ENCODE measurements around the gene ATP1B4. TPM values are rescaled to one million over a fixed set of nuclear protein-coding genes. Genes with fewer than 3 reads are reported as not detected.
A peak's percentile ranks its signal among the peaks of the same experiment; 100 is the strongest.
"Not testable (repeated sequence)": the region's sequence is repeated elsewhere in the genome, so short reads cannot be mapped to it uniquely, and the experiment has no call there.

Gene ATP1B4
- total and polyA plus RNA-seq, 2 donors, result 0.05 TPM

GRCh38 chrX:120335289-120335688, 26.6 kb upstream of the ATP1B4 start:
- Histone ChIP-seq H3K27me3 (ENCODE audit: control insufficient read depth in 2 of 2, insufficient read depth in 1 of 2, low read length in 1 of 2) (no peaks in the 10 kb centered on the region), H3K4me1 (ENCODE audit: control insufficient read depth in 2 of 2, insufficient read depth in 2 of 2, low read length in 2 of 2) (no peaks in the 10 kb centered on the region), H3K27ac (ENCODE audit: low read depth in 1 of 2, low read length in 1 of 2) (no peak overlapping the region), H3K4me3 (ENCODE audit: low read length in 2 of 2) (no peak overlapping the region), H3K36me3 (ENCODE audit: control insufficient read depth in 2 of 2, insufficient read depth in 2 of 2, low read length in 1 of 2) (no peaks in the 10 kb centered on the region), H3K9me3 (ENCODE audit: control insufficient read depth in 2 of 2, insufficient read depth in 1 of 2, low read length in 1 of 2) (no peaks in the 10 kb centered on the region)
- DNase-seq (ENCODE audit: low read depth in 6 of 9, low spot score in 9 of 9), result no peak
- 91% methylated on average over 2 of the region's 2 CpGs for WGBS

DNA sequence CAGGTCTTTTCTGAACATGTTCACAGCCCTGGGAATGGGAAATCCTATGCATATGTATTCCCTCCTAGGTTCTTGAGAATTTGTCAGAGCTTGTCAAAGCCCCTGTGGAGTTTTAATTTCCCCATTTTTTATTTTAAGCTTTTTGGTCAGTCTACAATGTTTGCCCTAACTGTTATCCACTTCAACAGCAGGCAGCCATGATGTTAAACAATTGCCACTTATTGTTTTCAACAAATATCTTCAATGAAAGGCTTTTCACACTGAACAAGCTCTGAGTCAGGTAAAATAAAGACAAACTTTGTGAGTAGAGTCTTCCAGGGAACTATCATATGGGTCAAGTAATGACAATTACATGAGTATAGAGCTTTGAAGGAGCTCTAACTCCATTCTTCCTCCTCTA, 25.0 kb upstream of the ATP1B4 start:
- Histone ChIP-seq H3K4me1 (ENCODE audit: control insufficient read depth in 2 of 2, insufficient read depth in 2 of 2, low read length in 2 of 2) (no peaks in the 10 kb centered on the region), H3K4me3 (ENCODE audit: low read length in 2 of 2) (no peak overlapping the region), H3K9me3 (ENCODE audit: control insufficient read depth in 2 of 2, insufficient read depth in 1 of 2, low read length in 1 of 2) (no peaks in the 10 kb centered on the region), H3K36me3 (ENCODE audit: control insufficient read depth in 2 of 2, insufficient read depth in 2 of 2, low read length in 1 of 2) (no peaks in the 10 kb centered on the region), H3K27me3 (ENCODE audit: control insufficient read depth in 2 of 2, insufficient read depth in 1 of 2, low read length in 1 of 2) (no peaks in the 10 kb centered on the region), H3K27ac (ENCODE audit: low read depth in 1 of 2, low read length in 1 of 2) (no peak overlapping the region)
- DNase-seq (ENCODE audit: low read depth in 6 of 9, low spot score in 9 of 9), result no peak

DNA sequence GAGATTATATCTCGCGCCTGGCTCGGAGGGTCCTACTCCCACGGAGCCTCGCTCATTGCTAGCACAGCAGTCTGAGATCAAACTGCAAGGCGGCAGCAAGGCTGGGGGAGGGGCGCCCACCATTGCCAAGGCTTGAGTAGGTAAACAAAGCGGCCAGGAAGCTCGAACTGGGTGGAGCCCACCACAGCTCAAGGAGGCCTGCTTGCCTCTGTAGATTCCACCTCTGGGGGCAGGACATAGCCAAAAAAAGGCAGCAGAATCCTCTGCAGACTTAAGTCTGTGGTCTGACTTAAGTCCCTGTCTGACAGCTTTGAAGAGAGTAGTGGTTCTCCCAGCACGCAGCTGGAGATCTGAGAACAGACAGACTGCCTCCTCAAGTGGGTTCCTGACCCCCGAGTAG, 17.3 kb upstream of the ATP1B4 start:
- H3K4me3 ChIP-seq (ENCODE audit: low read length in 2 of 2); H3K4me1 ChIP-seq (ENCODE audit: control insufficient read depth in 2 of 2, insufficient read depth in 2 of 2, low read length in 2 of 2); H3K36me3 ChIP-seq (ENCODE audit: control insufficient read depth in 2 of 2, insufficient read depth in 2 of 2, low read length in 1 of 2); H3K27me3 ChIP-seq (ENCODE audit: control insufficient read depth in 2 of 2, insufficient read depth in 1 of 2, low read length in 1 of 2); H3K9me3 ChIP-seq (ENCODE audit: control insufficient read depth in 2 of 2, insufficient read depth in 1 of 2, low read length in 1 of 2); DNase-seq (ENCODE audit: low read depth in 6 of 9, low spot score in 9 of 9); H3K27ac ChIP-seq (ENCODE audit: low read depth in 1 of 2, low read length in 1 of 2): not testable (repeated sequence)
- WGBS, result 88% methylated on average over 11 of the region's 11 CpGs

DNA sequence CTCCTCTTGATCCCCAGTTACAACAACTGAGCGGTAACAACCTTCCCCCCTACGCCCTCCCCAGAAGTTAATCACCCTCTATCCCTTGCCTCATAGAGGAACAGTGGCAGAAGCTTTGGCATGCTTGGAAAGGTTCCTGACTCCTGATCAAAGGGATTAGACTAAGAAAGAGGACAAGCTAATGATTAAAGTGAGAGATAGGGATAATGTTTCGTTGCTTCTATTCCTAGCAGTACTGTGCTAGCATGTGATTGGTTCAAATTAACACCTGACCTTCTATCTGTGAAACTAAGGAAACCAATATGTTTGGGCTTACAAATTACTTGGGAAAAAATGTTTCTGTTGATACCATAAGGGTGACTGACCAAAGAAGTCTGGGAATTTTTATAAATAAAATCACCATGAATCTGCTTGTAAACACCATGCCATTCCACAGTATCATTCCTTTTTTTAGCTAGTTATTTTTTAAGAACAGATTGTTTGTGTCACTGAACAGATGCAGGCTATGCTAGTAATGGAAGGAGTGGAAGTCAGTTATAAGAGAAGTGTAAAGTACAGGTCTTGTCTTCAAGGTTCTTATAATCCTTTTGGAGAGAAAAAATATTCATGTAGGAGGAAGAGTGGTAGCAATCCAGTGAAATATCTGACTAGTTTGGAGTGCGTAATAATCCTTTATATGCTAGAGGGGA, 11.3 kb upstream of the ATP1B4 start:
- DNase-seq (ENCODE audit: low read depth in 6 of 9, low spot score in 9 of 9), result no peak
- no peaks in the 10 kb centered on the region for H3K4me1 ChIP-seq (ENCODE audit: control insufficient read depth in 2 of 2, insufficient read depth in 2 of 2, low read length in 2 of 2)
- H3K4me3 ChIP-seq (ENCODE audit: low read length in 2 of 2), result no peak overlapping the region
- WGBS, result 97% methylated on average over 4 of the region's 4 CpGs
- H3K27ac ChIP-seq (ENCODE audit: low read depth in 1 of 2, low read length in 1 of 2), result no peak overlapping the region
- no peaks in the 10 kb centered on the region for H3K27me3 ChIP-seq (ENCODE audit: control insufficient read depth in 2 of 2, insufficient read depth in 1 of 2, low read length in 1 of 2)
- H3K36me3 ChIP-seq (ENCODE audit: control insufficient read depth in 2 of 2, insufficient read depth in 2 of 2, low read length in 1 of 2), result no peaks in the 10 kb centered on the region
- no peaks in the 10 kb centered on the region for H3K9me3 ChIP-seq (ENCODE audit: control insufficient read depth in 2 of 2, insufficient read depth in 1 of 2, low read length in 1 of 2)

DNA sequence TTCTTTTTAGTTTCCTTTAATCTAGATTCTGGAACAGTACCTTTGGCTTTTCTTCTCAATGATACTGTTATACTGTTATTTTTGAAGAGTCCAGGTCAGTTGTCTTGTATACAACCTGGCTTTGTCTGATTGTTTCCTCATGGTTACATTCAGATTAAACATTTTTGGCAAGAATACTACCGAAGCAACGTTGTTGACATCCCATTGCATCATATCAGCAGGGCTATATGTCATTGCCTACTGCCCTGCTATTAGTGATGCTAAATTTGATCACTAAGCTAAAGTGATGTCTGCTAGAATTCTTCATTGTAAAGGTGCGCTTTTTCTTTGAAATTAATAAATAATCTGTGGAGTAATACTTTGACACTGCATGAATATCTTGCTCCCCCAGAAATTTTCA, 5.8 kb upstream of the ATP1B4 start:
- no peaks in the 10 kb centered on the region for H3K9me3 ChIP-seq (ENCODE audit: control insufficient read depth in 2 of 2, insufficient read depth in 1 of 2, low read length in 1 of 2)
- no peaks in the 10 kb centered on the region for H3K36me3 ChIP-seq (ENCODE audit: control insufficient read depth in 2 of 2, insufficient read depth in 2 of 2, low read length in 1 of 2)
- 94% methylated on average over 3 of the region's 3 CpGs for WGBS
- no peak overlapping the region for H3K4me3 ChIP-seq (ENCODE audit: low read length in 2 of 2)
- no peak overlapping the region for H3K27ac ChIP-seq (ENCODE audit: low read depth in 1 of 2, low read length in 1 of 2)
- H3K27me3 ChIP-seq (ENCODE audit: control insufficient read depth in 2 of 2, insufficient read depth in 1 of 2, low read length in 1 of 2), result no peaks in the 10 kb centered on the region
- no peak for DNase-seq (ENCODE audit: low read depth in 6 of 9, low spot score in 9 of 9)
- H3K4me1 ChIP-seq (ENCODE audit: control insufficient read depth in 2 of 2, insufficient read depth in 2 of 2, low read length in 2 of 2), result no peaks in the 10 kb centered on the region

DNA sequence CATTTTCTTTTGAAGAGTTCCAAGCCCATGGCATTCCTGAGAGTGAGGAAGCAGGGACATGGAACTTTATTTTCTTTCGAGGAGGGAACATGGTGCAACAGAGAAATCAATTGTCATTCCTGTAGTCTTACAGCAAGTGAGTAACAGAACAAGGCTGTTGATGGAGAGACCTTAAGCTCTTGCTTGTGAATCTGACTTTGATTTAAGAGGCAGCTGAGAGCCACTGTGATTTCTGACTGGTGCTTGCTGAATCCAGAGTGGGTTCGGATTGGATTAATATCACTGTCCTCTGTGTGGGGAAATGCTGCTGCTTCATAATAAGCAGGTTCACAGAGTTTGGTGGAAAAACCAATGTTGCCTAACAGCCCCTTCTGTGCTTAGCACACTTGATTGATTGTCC, 4.7 kb upstream of the ATP1B4 start:
- Histone ChIP-seq H3K4me3 (ENCODE audit: low read length in 2 of 2) (no peak overlapping the region), H3K36me3 (ENCODE audit: control insufficient read depth in 2 of 2, insufficient read depth in 2 of 2, low read length in 1 of 2) (no peaks in the 10 kb centered on the region), H3K9me3 (ENCODE audit: control insufficient read depth in 2 of 2, insufficient read depth in 1 of 2, low read length in 1 of 2) (no peaks in the 10 kb centered on the region), H3K27me3 (ENCODE audit: control insufficient read depth in 2 of 2, insufficient read depth in 1 of 2, low read length in 1 of 2) (no peaks in the 10 kb centered on the region), H3K4me1 (ENCODE audit: control insufficient read depth in 2 of 2, insufficient read depth in 2 of 2, low read length in 2 of 2) (no peaks in the 10 kb centered on the region), H3K27ac (ENCODE audit: low read depth in 1 of 2, low read length in 1 of 2) (no peak overlapping the region)
- WGBS, result 94% methylated on average over 2 of the region's 2 CpGs
- no peak for DNase-seq (ENCODE audit: low read depth in 6 of 9, low spot score in 9 of 9)

DNA sequence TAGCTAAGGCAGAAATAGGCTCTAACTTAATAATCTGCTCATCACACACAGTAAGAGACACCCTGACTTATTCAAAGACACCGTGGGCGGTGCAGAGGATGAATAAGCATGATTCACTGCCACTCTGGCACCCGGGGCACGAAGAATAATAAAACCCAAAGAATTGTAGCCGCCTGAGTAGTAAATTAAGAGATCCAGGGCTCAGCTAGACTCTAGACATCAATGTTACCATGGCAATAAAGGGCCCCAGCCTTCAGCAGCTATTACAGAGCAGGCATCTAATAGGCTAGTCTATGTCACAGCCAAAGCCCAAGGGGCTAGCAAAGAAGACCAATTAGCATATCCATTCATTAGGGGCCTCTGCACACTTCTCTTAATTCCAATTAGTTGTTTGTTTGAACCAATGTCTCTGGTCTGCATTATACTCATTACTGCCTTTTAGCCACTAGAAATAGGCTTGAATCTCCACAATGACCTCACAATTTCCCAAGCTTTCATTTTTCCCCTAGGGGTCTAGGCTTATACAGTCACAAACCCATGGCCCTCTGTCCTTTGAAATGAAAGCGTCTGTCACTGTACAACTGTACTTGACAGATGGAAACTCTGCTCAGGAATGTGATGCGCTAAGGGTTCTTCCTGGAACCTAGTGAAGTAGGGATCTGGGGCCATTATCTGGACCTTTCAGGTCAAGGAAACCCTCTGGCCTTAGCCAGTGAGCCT, 3.0 kb upstream of the ATP1B4 start:
- H3K9me3 ChIP-seq (ENCODE audit: control insufficient read depth in 2 of 2, insufficient read depth in 1 of 2, low read length in 1 of 2), result no peaks in the 10 kb centered on the region

DNA sequence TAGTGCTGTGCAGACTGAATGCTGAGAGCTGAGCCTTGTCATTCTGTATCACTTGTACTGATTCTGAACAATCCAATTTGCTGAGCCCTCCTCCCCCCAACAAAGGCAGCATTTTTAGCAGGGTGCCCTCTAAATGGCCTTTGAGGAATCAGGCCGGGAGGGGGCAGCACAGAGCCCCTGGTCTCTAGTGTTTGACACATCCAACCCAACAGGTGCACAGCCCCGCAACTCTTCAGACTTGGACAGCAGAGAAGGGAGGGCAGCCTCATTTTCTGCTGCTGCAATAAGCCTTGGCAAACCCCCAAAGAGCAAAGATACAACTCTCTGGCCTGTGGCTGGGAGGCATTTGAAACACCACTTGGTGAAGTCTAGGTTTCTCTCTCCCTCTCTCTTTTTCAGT, 3.4 kb downstream of the ATP1B4 start:
- Histone ChIP-seq H3K4me3 (ENCODE audit: low read length in 2 of 2) (no peak overlapping the region), H3K27me3 (ENCODE audit: control insufficient read depth in 2 of 2, insufficient read depth in 1 of 2, low read length in 1 of 2) (no peaks in the 10 kb centered on the region), H3K4me1 (ENCODE audit: control insufficient read depth in 2 of 2, insufficient read depth in 2 of 2, low read length in 2 of 2) (no peaks in the 10 kb centered on the region), H3K36me3 (ENCODE audit: control insufficient read depth in 2 of 2, insufficient read depth in 2 of 2, low read length in 1 of 2) (no peaks in the 10 kb centered on the region), H3K9me3 (ENCODE audit: control insufficient read depth in 2 of 2, insufficient read depth in 1 of 2, low read length in 1 of 2) (no peaks in the 10 kb centered on the region), H3K27ac (ENCODE audit: low read depth in 1 of 2, low read length in 1 of 2) (no peak overlapping the region)
- peak in 8 of 9 donors; percentile 4 to 74 (median 34) for DNase-seq (ENCODE audit: low read depth in 6 of 9, low spot score in 9 of 9)
- 47% methylated on average over 2 of the region's 2 CpGs for WGBS

More for the DNA sequence above, 3.0 kb upstream of the ATP1B4 start:
- no peak for DNase-seq (ENCODE audit: low read depth in 6 of 9, low spot score in 9 of 9)
- H3K4me3 ChIP-seq (ENCODE audit: low read length in 2 of 2), result no peak overlapping the region
- H3K4me1 ChIP-seq (ENCODE audit: control insufficient read depth in 2 of 2, insufficient read depth in 2 of 2, low read length in 2 of 2), result no peaks in the 10 kb centered on the region
- no peak overlapping the region for H3K27ac ChIP-seq (ENCODE audit: low read depth in 1 of 2, low read length in 1 of 2)
- no peaks in the 10 kb centered on the region for H3K27me3 ChIP-seq (ENCODE audit: control insufficient read depth in 2 of 2, insufficient read depth in 1 of 2, low read length in 1 of 2)
- WGBS, result 94% methylated on average over 7 of the region's 7 CpGs
- no peaks in the 10 kb centered on the region for H3K36me3 ChIP-seq (ENCODE audit: control insufficient read depth in 2 of 2, insufficient read depth in 2 of 2, low read length in 1 of 2)

DNA sequence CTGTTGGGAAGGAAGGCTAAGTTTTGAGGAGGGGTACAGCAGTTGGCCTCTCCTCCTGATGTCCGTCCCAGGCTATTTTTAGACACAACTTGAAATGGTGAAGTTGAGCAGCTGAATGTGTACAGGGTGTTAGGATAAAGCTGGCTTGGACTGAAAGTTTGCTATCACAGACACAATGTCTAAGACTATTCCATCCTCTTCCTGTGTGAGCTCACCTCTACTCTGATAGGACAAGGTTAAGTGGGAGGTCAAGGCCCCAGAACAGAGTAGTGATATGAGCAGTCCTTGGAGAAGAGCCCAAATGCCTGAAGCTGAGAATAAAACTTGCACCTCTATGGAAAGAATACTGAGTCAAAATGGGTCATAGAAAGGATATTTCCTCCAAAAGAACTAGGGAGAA, 4.1 kb downstream of the ATP1B4 start:
- H3K4me3 ChIP-seq (ENCODE audit: low read length in 2 of 2), result no peak overlapping the region
- no peak for DNase-seq (ENCODE audit: low read depth in 6 of 9, low spot score in 9 of 9)
- H3K27ac ChIP-seq (ENCODE audit: low read depth in 1 of 2, low read length in 1 of 2), result no peak overlapping the region
- H3K27me3 ChIP-seq (ENCODE audit: control insufficient read depth in 2 of 2, insufficient read depth in 1 of 2, low read length in 1 of 2), result no peaks in the 10 kb centered on the region
- H3K36me3 ChIP-seq (ENCODE audit: control insufficient read depth in 2 of 2, insufficient read depth in 2 of 2, low read length in 1 of 2), result no peaks in the 10 kb centered on the region
- WGBS, result 100% methylated on average over 1 of the region's 1 CpG
- no peaks in the 10 kb centered on the region for H3K4me1 ChIP-seq (ENCODE audit: control insufficient read depth in 2 of 2, insufficient read depth in 2 of 2, low read length in 2 of 2)
- H3K9me3 ChIP-seq (ENCODE audit: control insufficient read depth in 2 of 2, insufficient read depth in 1 of 2, low read length in 1 of 2), result no peaks in the 10 kb centered on the region

All from thymus (tissue), 11 donors.